Occipital lobe (tissue), 2 donors: ENCODE results near the gene TLR3. TPM values are rescaled to one million over a fixed set of nuclear protein-coding genes. Genes with fewer than 3 reads are reported as not detected.
A peak's percentile ranks its signal among the peaks of the same experiment; 100 is the strongest.
"Not testable (repeated sequence)": the region's sequence is repeated elsewhere in the genome, so short reads cannot be mapped to it uniquely, and the experiment has no call there.

ENCODE experiments used
- DNase-seq: peaks from one replicate; lab custom pipeline; 2025; lab: John Stamatoyannopoulos, UW
- total RNA-seq: library from RNA; depleted of rRNA; stranded (reverse); fragments of >200 nt; gene quantifications from one replicate; pipeline ENCODE4 v1.2.3, GENCODE V29; 2014

The TLR3 gene
- total RNA-seq, result 1.9 TPM

- DNase-seq, result no peak
Observed at GRCh38 chr4:186068581-186069348, at the start of gene TLR3. Gene TLR3, plus strand, starts transcription at chr4:186069156. Its CDS starts 7,464 bp downstream, at chr4:186076620.

- no peak for DNase-seq
Observed at GRCh38 chr4:186019269-186019668, 49.7 kb upstream of the TLR3 start.

- no peak for DNase-seq
Observed at GRCh38 chr4:186020106-186020792, 48.7 kb upstream of the TLR3 start.

GRCh38 chr4:186020793-186021407 lies 48.1 kb upstream of the TLR3 start:
- peak; percentile 50 for DNase-seq

GRCh38 chr4:186021461-186022167 lies 47.3 kb upstream of the TLR3 start:
- DNase-seq, result peak; percentile 13

- no peak for DNase-seq
Observed at GRCh38 chr4:186023975-186024374, 45.0 kb upstream of the TLR3 start.

- no peak for DNase-seq
Observed at GRCh38 chr4:186024637-186025407, 44.1 kb upstream of the TLR3 start.

- DNase-seq, result no peak
Observed at GRCh38 chr4:186025408-186025690, 43.6 kb upstream of the TLR3 start.

- no peak for DNase-seq
Observed at GRCh38 chr4:186027405-186027804, 41.6 kb upstream of the TLR3 start.

- DNase-seq, result no peak
Observed at GRCh38 chr4:186029571-186030398, 39.2 kb upstream of the TLR3 start.

GRCh38 chr4:186030399-186030775 lies 38.6 kb upstream of the TLR3 start:
- DNase-seq, result no peak

- no peak for DNase-seq
Observed at GRCh38 chr4:186030795-186031194, 38.2 kb upstream of the TLR3 start.

- no peak for DNase-seq
Observed at GRCh38 chr4:186032259-186032658, 36.7 kb upstream of the TLR3 start.

- DNase-seq, result no peak
Observed at GRCh38 chr4:186033027-186033426, 35.9 kb upstream of the TLR3 start.

- DNase-seq, result not testable (repeated sequence)
Observed at GRCh38 chr4:186034613-186035012, 34.3 kb upstream of the TLR3 start.

- no peak for DNase-seq
Observed at GRCh38 chr4:186036976-186037581, 31.9 kb upstream of the TLR3 start.

- peak; percentile 25 for DNase-seq
Observed at GRCh38 chr4:186037692-186038658, 31.0 kb upstream of the TLR3 start.

GRCh38 chr4:186039697-186040096 lies 29.3 kb upstream of the TLR3 start:
- DNase-seq, result no peak

- DNase-seq, result no peak
Observed at GRCh38 chr4:186040316-186040715, 28.6 kb upstream of the TLR3 start.
